Thoracic aorta (tissue), 2 donors: Measurements from ENCODE around the gene U2AF1L4. TPM values are rescaled to one million over a fixed set of nuclear protein-coding genes. Genes with fewer than 3 reads are reported as not detected.

Experiments
- ATAC-seq: fragments of 150-250 bp; one replicate; pipeline ENCODE4 v1.8.0; 2017; ENCODE audit warnings: low read depth; ENCODE audit not compliant: insufficient number of reproducible peaks, low FRiP score
- DNase-seq: peaks from one replicate; pipeline ENCODE4 v3.0.0-alpha.2; 2020; ENCODE audit warnings: low spot score
- H3K27ac ChIP-seq, 2 donors: fragments of 200-600 bp; sonication (generic); 1 replicate in 1 of 2; 2 replicates in 1 of 2; pipeline ENCODE4 v1.5.1; 2016; ENCODE audit warnings: mild to moderate bottlenecking in 2 of 2, moderate library complexity in 2 of 2
- H3K27me3 ChIP-seq: fragments of 200-600 bp; sonication (generic); replicated peaks from 2 replicates; pipeline ENCODE4 v1.6.0; 2016; ENCODE audit warnings: mild to moderate bottlenecking; ENCODE audit not compliant: insufficient read depth
- H3K36me3 ChIP-seq: fragments of 200-600 bp; sonication (generic); one replicate; pipeline ENCODE4 v1.5.1; 2016
- H3K4me1 ChIP-seq, 2 donors: fragments of 200-600 bp; sonication (generic); 1 replicate in 1 of 2; 2 replicates in 1 of 2; pipeline versions ENCODE4 v1.5.1 to v1.6.0; 2016; ENCODE audit warnings: low read depth in 2 of 2, mild to moderate bottlenecking in 1 of 2; ENCODE audit not compliant: control insufficient read depth in 1 of 2
- H3K4me3 ChIP-seq: fragments of 200-600 bp; sonication (generic); 2 replicates; pipeline ENCODE4 v1.5.1; 2016; ENCODE audit warnings: mild to moderate bottlenecking
- H3K9me3 ChIP-seq: fragments of 200-600 bp; sonication (generic); 2 replicates; pipeline ENCODE4 v1.5.1; 2016
- CTCF ChIP-seq: fragments of 200-600 bp; sonication (generic); IDR thresholded peaks from one replicate; pipeline ENCODE4 v1.5.1; 2019; ENCODE audit warnings: antibody characterized with exemption
- total RNA-seq, 2 donors: library from RNA; depleted of rRNA; stranded (reverse); fragments of >200 nt; gene quantifications; one replicate each; pipeline versions ENCODE4 v1.1.0 to v1.2.3, GENCODE V29; 2016

The U2AF1L4 gene
- total RNA-seq, 2 donors from 2014 or later = 34.4 to 42.6 TPM

- H3K9me3 ChIP-seq = no peaks in the 10 kb centered on the region
- ATAC-seq (no peak), DNase-seq (no peak)
- H3K27me3 ChIP-seq = no peaks in the 10 kb centered on the region
- TF ChIP-seq CTCF = no peak
- peaks cover 0 to 15% of the 10 kb centered on the region in 2 donors for H3K4me1 ChIP-seq
- no peak overlapping the region for H3K4me3 ChIP-seq
- no peak overlapping the region for H3K27ac ChIP-seq
- H3K36me3 ChIP-seq = peaks cover 42% of the 10 kb centered on the region
These were observed 7.0 kb downstream of the U2AF1L4 start for GRCh38 chr19:35738021-35738886.

GRCh38 chr19:35736913-35737886 is 8.0 kb downstream of the U2AF1L4 start:
- Histone ChIP-seq H3K36me3 (peaks cover 43% of the 10 kb centered on the region), H3K4me3 (no peak overlapping the region), H3K27me3 (no peaks in the 10 kb centered on the region), H3K4me1 (peaks cover 0 to 15% of the 10 kb centered on the region in 2 donors), H3K9me3 (no peaks in the 10 kb centered on the region), H3K27ac (no peak overlapping the region)
- TF ChIP-seq CTCF = no peak
- DNase-seq = no peak
- ATAC-seq = no peak

- Histone ChIP-seq H3K4me3 (no peak overlapping the region), H3K36me3 (peaks cover 62% of the 10 kb centered on the region), H3K9me3 (no peaks in the 10 kb centered on the region), H3K27me3 (no peaks in the 10 kb centered on the region), H3K27ac (no peak overlapping the region), H3K4me1 (peaks cover 0 to 7% of the 10 kb centered on the region in 2 donors)
- DNase-seq = no peak
- TF ChIP-seq CTCF = no peak
- ATAC-seq = no peak
These were observed 10.3 kb downstream of the U2AF1L4 start for GRCh38 chr19:35734889-35735288.

- no peaks in the 10 kb centered on the region for H3K9me3 ChIP-seq
- no peak overlapping the region for H3K4me3 ChIP-seq
- no peak for TF ChIP-seq CTCF
- peaks cover 68% of the 10 kb centered on the region for H3K36me3 ChIP-seq
- peaks cover 0 to under 1% of the 10 kb centered on the region in 2 donors for H3K4me1 ChIP-seq
- no peak overlapping the region for H3K27ac ChIP-seq
- no peaks in the 10 kb centered on the region for H3K27me3 ChIP-seq
- DNase-seq (no peak), ATAC-seq (no peak)
These were observed 10.9 kb downstream of the U2AF1L4 start for GRCh38 chr19:35734273-35734672.
